Right renal pelvis (tissue), 4 donors: ENCODE measurements around the gene ST8SIA6. TPM values are rescaled to one million over a fixed set of nuclear protein-coding genes. Genes with fewer than 3 reads are reported as not detected.
"Not testable (repeated sequence)": the region's sequence is repeated elsewhere in the genome, so short reads cannot be mapped to it uniquely, and the experiment has no call there.

ENCODE experiments used
- DNase-seq, 4 donors: peaks; one replicate each; pipeline ENCODE4 v3.0.0-alpha.2; 2013; ENCODE audit warnings: low read depth in 4 of 4, low spot score in 3 of 4, missing footprints in 1 of 4
- polyA plus RNA-seq, 4 donors: library from polyadenylated mRNA; unstranded; fragments of 120-200 nt; gene quantifications; one replicate each; pipeline ENCODE4 v1.2.1, GENCODE V29; 2013; ENCODE audit not compliant: insufficient read length in 4 of 4

ST8SIA6 gene
- polyA plus RNA-seq, 4 donors = 1.2 to 1.8 (median 1.4) TPM

GRCh38 chr10:17428351-17429097, 25.9 kb downstream of the ST8SIA6 start:
- DNase-seq = no peak

GRCh38 chr10:17427666-17428350, 26.6 kb downstream of the ST8SIA6 start:
- no peak for DNase-seq

- DNase-seq = no peak
Observed at GRCh38 chr10:17427201-17427600, 27.2 kb downstream of the ST8SIA6 start.

- peak in 2 of 4 donors; percentile 12 to 17 for DNase-seq
Observed at GRCh38 chr10:17426263-17426750, 28.1 kb downstream of the ST8SIA6 start.

GRCh38 chr10:17425584-17426262, 28.7 kb downstream of the ST8SIA6 start:
- DNase-seq = no peak

GRCh38 chr10:17423632-17424186, 30.7 kb downstream of the ST8SIA6 start:
- DNase-seq = no peak

GRCh38 chr10:17422931-17423330, 31.5 kb downstream of the ST8SIA6 start:
- DNase-seq = no peak

GRCh38 chr10:17418249-17418648, 36.1 kb downstream of the ST8SIA6 start:
- DNase-seq = no peak

- DNase-seq = no peak
Observed at GRCh38 chr10:17416442-17417211, 37.8 kb downstream of the ST8SIA6 start.

GRCh38 chr10:17415046-17415658, 39.2 kb downstream of the ST8SIA6 start:
- DNase-seq = no peak

- DNase-seq = no peak
Observed at GRCh38 chr10:17414484-17414883, 39.9 kb downstream of the ST8SIA6 start.

- DNase-seq = no peak
Observed at GRCh38 chr10:17413876-17414275, 40.5 kb downstream of the ST8SIA6 start.

GRCh38 chr10:17412323-17412722, 42.1 kb downstream of the ST8SIA6 start:
- no peak for DNase-seq

- no peak for DNase-seq
Observed at GRCh38 chr10:17410907-17411306, 43.5 kb downstream of the ST8SIA6 start.

GRCh38 chr10:17409170-17409733, 45.1 kb downstream of the ST8SIA6 start:
- no peak for DNase-seq

GRCh38 chr10:17407047-17407446, 47.3 kb downstream of the ST8SIA6 start:
- DNase-seq = no peak

- no peak for DNase-seq
Observed at GRCh38 chr10:17406036-17406834, 48.2 kb downstream of the ST8SIA6 start.

- DNase-seq = no peak
Observed at GRCh38 chr10:17403161-17403560, 51.2 kb downstream of the ST8SIA6 start.

- not testable (repeated sequence) for DNase-seq
Observed at GRCh38 chr10:17402040-17402439, 52.4 kb downstream of the ST8SIA6 start.
